Effector memory CD8-positive, alpha-beta T cell (primary cell): Measurements from ENCODE around the gene KL.

Experiments used
- ATAC-seq: fragments of 150-1000 bp; cut with Tn5 transposase; replicated peaks from 2 replicates; pipeline ENCODE4 v1.10.0; 2021; ENCODE audit warnings: mild to moderate bottlenecking, moderate library complexity
- DNase-seq, 3 experiments: peaks; one replicate each; pipeline ENCODE4 v3.0.0; 2021
- H3K27ac Mint-ChIP-seq, 2 donors: one replicate each; pipeline ENCODE4 v1.8.0; 2022; ENCODE audit warnings: mild to moderate bottlenecking in 2 of 2, mixed read lengths in 2 of 2, moderate library complexity in 2 of 2
- H3K27me3 Mint-ChIP-seq, 2 donors: one replicate each; pipeline ENCODE4 v1.8.0; 2022; ENCODE audit warnings: mixed read lengths in 2 of 2
- H3K36me3 Mint-ChIP-seq: one replicate; pipeline ENCODE4 v1.8.0; 2022; ENCODE audit warnings: mild to moderate bottlenecking, moderate library complexity, mixed read lengths; ENCODE audit not compliant: insufficient read depth
- H3K4me1 Mint-ChIP-seq, 2 donors: one replicate each; pipeline ENCODE4 v1.8.0; 2022; ENCODE audit warnings: low read depth in 2 of 2, mixed read lengths in 2 of 2
- H3K4me3 Mint-ChIP-seq, 2 donors: one replicate each; pipeline ENCODE4 v1.8.0; 2022; ENCODE audit warnings: mild to moderate bottlenecking in 2 of 2, mixed read lengths in 2 of 2, moderate library complexity in 2 of 2
- H3K9me3 Mint-ChIP-seq, 2 donors: one replicate each; pipeline ENCODE4 v1.8.0; 2022; ENCODE audit warnings: mixed read lengths in 2 of 2

KL gene

DNA sequence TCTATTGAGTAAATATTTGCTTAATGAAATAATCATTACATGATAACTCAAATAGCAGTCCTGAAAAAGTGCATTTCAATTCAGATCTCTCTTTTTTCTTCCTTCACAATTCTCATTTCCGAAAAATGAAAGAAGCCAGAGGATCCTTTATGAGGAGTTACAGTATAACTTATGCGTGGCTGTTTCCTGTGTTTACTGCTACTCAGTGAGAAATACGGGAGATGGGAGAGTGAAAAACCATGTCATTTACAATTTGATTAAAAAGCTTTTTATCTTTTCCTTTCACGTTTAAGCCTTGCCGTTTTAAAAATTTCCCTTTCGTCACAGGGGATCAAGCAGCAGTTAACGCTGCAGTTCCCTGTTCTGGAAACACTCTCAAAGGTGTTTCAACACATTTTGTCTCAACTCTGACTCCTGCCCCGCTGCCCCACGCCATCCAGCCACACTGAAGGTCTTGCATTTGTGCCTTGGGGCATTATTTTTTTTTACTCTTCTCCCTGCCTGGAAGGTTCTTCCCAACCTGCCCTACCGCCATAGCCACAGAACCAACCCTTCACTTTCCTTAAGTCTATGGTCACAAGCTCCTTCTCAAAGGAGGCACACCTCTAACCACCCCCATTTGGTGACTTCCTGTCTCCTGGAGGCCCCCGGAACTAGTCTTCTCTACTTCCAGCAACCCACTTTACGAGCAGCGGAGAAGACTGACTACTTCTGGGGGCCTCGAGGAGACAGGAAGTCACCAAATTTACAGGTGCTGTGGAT is 17.0 kb downstream of the KL start:
- H3K27me3 Mint-ChIP-seq, result peaks cover 11 to 17% of the 10 kb centered on the region in 2 donors
- DNase-seq (peak in 1 of 3 experiments; percentile 7), ATAC-seq (peak; percentile 41)
- peak overlapping the region; percentile 62 for H3K4me3 Mint-ChIP-seq
- H3K36me3 Mint-ChIP-seq, result no peaks in the 10 kb centered on the region
- H3K27ac Mint-ChIP-seq, result no peak overlapping the region
- H3K4me1 Mint-ChIP-seq, result peaks cover 0 to 4% of the 10 kb centered on the region in 2 donors
- peaks cover 0 to 6% of the 10 kb centered on the region in 2 donors for H3K9me3 Mint-ChIP-seq

DNA sequence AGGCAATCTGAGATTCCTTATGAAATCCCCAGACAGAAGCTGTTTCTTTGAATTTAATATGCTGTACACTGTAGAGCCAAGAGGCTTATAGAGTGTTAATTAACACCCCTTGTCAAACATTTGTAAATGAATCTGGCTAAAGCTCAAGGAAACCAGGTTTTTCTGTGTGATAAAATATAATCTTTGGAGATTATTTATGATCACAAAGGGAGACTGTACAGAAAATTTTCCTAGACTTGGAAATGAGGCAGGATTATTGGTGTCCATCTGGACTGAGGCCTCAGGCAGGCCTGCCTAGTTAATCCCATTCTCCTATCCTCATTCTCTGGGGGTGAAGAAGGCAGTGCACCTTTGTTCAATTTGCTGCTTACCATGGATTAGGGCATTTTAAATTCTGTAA is 17.8 kb downstream of the KL start:
- no peak overlapping the region for H3K27ac Mint-ChIP-seq
- peaks cover 6 to 11% of the 10 kb centered on the region in 2 donors for H3K27me3 Mint-ChIP-seq
- H3K36me3 Mint-ChIP-seq, result no peaks in the 10 kb centered on the region
- DNase-seq (no peak), ATAC-seq (no peak)
- H3K9me3 Mint-ChIP-seq, result peaks cover 0 to 6% of the 10 kb centered on the region in 2 donors
- H3K4me1 Mint-ChIP-seq, result peaks cover 0 to 4% of the 10 kb centered on the region in 2 donors
- H3K4me3 Mint-ChIP-seq, result no peak overlapping the region

DNA sequence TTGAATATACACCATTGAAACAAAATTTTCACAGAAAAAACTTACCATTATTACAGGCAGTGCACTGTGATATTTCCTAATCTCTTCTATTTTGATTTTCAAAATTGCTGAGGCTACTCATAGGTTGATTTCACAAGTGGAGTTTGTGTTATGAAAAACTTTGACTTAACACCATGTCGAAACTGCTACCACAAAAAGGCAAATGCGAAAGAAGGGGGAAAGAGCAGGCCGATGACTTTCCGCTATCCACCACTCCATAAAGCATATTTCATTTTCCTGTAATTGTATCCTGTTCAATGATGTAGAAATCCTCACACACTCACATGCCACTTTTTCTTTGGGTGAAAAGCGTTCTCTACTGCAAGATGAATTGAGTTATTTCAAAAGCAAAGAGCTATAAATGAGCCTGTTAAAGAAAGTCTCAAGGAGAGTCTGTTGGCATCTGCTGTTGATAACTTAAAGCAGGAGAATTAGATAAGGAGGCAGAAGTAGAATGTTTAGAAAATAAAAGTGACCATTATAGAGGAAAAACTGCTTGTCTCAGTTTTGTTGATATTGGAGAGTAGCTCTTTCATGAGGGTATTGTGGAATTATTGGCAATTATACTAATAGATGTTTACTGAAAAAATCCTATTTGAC is 18.8 kb downstream of the KL start:
- H3K27me3 Mint-ChIP-seq, result peaks cover 6 to 11% of the 10 kb centered on the region in 2 donors
- no peak overlapping the region for H3K4me3 Mint-ChIP-seq
- ATAC-seq, result no peak

DNA sequence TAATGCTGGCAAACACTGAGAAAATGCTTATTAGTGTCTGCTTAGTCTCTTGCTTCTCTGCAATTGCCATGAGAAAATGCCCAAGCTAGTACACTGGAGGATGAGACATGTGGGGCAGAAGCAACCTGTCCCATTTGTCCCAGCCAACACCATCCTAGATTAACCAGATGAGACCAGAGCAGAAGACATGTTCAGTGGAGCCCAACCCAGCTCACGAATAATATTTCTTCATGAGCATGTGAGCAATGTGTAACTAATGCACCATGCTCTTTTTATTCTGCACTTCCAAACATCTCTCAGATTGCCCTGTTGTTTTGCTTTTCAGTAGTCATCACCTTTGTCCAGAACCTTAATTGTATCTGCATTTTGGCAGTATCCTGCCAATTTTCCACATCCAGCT is 21.4 kb downstream of the KL start:
- peaks cover 0 to 3% of the 10 kb centered on the region in 2 donors for H3K27me3 Mint-ChIP-seq
- no peak overlapping the region for H3K27ac Mint-ChIP-seq
- H3K4me3 Mint-ChIP-seq, result no peak overlapping the region
- ATAC-seq, result no peak
- DNase-seq, result no peak
- H3K9me3 Mint-ChIP-seq, result peaks cover 0 to 2% of the 10 kb centered on the region in 2 donors
- no peaks in the 10 kb centered on the region for H3K36me3 Mint-ChIP-seq
- H3K4me1 Mint-ChIP-seq, result peaks cover 0 to 4% of the 10 kb centered on the region in 2 donors

More for the DNA sequence above, 18.8 kb downstream of the KL start:
- Mint-ChIP-seq H3K36me3 (no peaks in the 10 kb centered on the region), H3K27ac (no peak overlapping the region), H3K9me3 (peaks cover 0 to 6% of the 10 kb centered on the region in 2 donors), H3K4me1 (peaks cover 0 to 4% of the 10 kb centered on the region in 2 donors)
- DNase-seq, result no peak

- Mint-ChIP-seq H3K9me3 (no peaks in the 10 kb centered on the region), H3K27ac (no peak overlapping the region), H3K36me3 (no peaks in the 10 kb centered on the region), H3K4me3 (no peak overlapping the region), H3K27me3 (no peaks in the 10 kb centered on the region), H3K4me1 (no peaks in the 10 kb centered on the region)
- no peak for DNase-seq
- ATAC-seq, result no peak
These were observed 23.9 kb downstream of the KL start for GRCh38 chr13:33040090-33040489.

GRCh38 chr13:33045851-33046592 is 29.8 kb downstream of the KL start:
- DNase-seq (no peak), ATAC-seq (no peak)
- Mint-ChIP-seq H3K36me3 (no peaks in the 10 kb centered on the region), H3K27me3 (peaks cover 24 to 39% of the 10 kb centered on the region in 2 donors), H3K4me3 (no peak overlapping the region), H3K9me3 (no peaks in the 10 kb centered on the region), H3K27ac (no peak overlapping the region), H3K4me1 (no peaks in the 10 kb centered on the region)

DNA sequence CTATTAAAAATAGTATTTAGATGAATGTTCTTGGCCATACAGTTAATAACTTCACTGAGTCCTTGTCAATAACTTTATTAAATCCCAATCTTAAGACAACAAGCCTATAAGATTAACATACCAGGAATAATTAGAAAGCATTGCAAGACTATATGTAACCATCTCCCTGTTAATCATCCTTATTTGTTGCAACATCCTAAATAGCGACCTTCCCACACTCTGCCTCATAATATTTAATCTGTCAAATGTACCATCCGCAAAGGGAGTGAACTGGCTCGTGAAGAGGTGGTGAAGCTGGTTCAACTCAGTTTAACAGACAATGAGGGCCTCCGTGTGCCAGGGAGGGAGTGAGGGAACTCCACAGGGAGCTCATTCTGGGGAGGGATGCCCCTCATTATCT is 33.9 kb downstream of the KL start:
- DNase-seq, result no peak
- Mint-ChIP-seq H3K4me1 (no peaks in the 10 kb centered on the region), H3K9me3 (no peaks in the 10 kb centered on the region), H3K27ac (no peak overlapping the region), H3K36me3 (no peaks in the 10 kb centered on the region), H3K27me3 (peaks cover 24 to 47% of the 10 kb centered on the region in 2 donors), H3K4me3 (no peak overlapping the region)
- ATAC-seq, result no peak

- H3K27me3 Mint-ChIP-seq, result peaks cover 17 to 37% of the 10 kb centered on the region in 2 donors
- no peaks in the 10 kb centered on the region for H3K9me3 Mint-ChIP-seq
- no peak for DNase-seq
- no peak for ATAC-seq
- no peaks in the 10 kb centered on the region for H3K36me3 Mint-ChIP-seq
- no peak overlapping the region for H3K27ac Mint-ChIP-seq
- no peaks in the 10 kb centered on the region for H3K4me1 Mint-ChIP-seq
- H3K4me3 Mint-ChIP-seq, result no peak overlapping the region
These were observed 35.4 kb downstream of the KL start for GRCh38 chr13:33051632-33052031.

GRCh38 chr13:33052506-33053280 is 36.5 kb downstream of the KL start:
- H3K36me3 Mint-ChIP-seq, result no peaks in the 10 kb centered on the region
- no peaks in the 10 kb centered on the region for H3K4me1 Mint-ChIP-seq

DNA sequence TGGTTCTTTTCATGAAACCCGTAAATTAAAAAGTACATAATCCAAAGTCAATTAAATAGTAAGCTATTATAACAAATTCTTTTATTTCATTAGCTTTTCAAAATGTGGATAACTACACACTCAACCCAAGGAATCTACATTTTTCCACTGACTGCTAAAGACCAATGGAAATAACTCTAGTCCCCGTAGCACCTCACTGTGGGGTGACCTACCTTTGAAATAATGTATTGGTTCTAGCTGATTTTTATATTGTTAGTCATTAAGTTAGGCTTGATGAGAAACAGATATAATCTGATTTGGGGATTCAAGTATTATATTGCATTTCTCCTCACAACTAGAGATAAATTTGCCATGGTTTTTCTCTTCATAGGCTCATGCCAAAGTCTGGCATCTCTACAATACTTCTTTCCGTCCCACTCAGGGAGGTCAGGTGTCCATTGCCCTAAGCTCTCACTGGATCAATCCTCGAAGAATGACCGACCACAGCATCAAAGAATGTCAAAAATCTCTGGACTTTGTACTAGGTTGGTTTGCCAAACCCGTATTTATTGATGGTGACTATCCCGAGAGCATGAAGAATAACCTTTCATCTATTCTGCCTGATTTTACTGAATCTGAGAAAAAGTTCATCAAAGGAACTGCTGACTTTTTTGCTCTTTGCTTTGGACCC is 37.3 kb downstream of the KL start:
- no peaks in the 10 kb centered on the region for H3K4me1 Mint-ChIP-seq
- H3K27me3 Mint-ChIP-seq, result peaks cover 17 to 39% of the 10 kb centered on the region in 2 donors
- ATAC-seq (no peak), DNase-seq (no peak)
- H3K27ac Mint-ChIP-seq, result no peak overlapping the region
- H3K9me3 Mint-ChIP-seq, result no peaks in the 10 kb centered on the region
- H3K36me3 Mint-ChIP-seq, result no peaks in the 10 kb centered on the region
- H3K4me3 Mint-ChIP-seq, result no peak overlapping the region

More at GRCh38 chr13:33052506-33053280, 36.5 kb downstream of the KL start:
- DNase-seq (no peak), ATAC-seq (no peak)
- H3K4me3 Mint-ChIP-seq, result no peak overlapping the region
- H3K27ac Mint-ChIP-seq, result no peak overlapping the region
- peaks cover 17 to 44% of the 10 kb centered on the region in 2 donors for H3K27me3 Mint-ChIP-seq
- H3K9me3 Mint-ChIP-seq, result no peaks in the 10 kb centered on the region

DNA sequence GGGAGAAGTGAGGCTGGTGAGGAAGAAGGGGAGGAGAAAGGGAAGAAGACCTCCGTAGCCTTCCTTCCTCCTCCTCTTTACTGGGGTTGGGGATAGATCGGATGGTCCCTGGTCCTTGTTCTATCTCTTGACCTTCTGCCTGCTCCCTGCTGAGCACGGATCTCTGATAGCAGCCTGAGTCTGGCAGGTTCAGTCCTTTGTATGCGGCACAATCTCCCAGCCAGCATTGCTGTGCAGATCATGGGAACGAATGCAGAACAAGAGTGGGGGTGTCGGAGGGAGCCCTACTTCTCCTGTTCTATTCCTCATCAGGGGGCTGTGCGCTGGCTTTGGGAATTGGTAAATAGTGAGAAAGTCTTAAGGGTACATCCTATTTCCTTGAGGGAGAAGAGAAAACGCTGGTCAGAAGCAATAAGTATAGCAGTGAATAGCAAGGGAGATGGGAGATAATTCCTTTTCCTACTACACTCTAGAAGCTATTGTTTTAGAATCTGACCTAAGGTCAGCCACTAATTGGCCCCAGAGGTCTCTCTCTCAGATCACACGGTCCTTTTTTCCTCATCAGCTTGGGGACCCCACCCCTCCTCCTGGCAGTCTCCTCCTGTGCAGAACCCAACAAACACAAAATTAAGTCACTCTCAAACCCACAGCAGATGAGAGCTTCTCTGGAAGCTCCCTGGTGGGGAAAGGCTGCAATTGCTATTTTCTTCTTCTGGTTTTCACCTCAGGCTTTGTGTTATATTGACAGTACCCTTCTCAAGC is 41.0 kb downstream of the KL start:
- peaks cover 0 to 9% of the 10 kb centered on the region in 2 donors for H3K27me3 Mint-ChIP-seq
- no peaks in the 10 kb centered on the region for H3K36me3 Mint-ChIP-seq
- H3K27ac Mint-ChIP-seq, result no peak overlapping the region
- DNase-seq (no peak), ATAC-seq (no peak)
- no peaks in the 10 kb centered on the region for H3K9me3 Mint-ChIP-seq
- H3K4me3 Mint-ChIP-seq, result no peak overlapping the region
- H3K4me1 Mint-ChIP-seq, result no peaks in the 10 kb centered on the region

DNA sequence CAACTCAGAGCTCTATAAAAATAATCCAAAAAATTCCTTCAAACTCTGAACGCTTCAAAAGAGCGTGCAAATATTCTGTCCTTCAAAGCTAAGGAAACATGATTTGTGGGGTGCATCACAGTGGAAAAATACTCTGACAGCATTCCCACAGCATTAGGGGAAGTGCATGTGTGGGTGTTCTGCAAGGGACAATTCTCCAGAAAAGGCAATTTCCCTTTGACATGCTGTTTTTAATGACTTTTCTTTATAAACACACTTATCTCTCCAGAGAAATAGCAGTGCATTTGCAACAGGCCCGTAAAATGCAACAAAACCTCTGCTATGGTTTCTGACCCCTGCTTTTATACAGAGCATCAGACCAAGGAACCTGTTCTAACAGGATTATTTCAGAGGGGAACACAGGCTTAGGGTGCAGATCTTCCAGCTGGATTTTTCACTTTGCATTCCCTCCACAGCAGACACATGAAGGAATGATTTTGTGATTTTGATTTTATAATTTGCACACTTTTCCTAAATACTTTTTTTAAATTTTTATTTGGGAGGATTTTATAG is 42.6 kb downstream of the KL start:
- Mint-ChIP-seq H3K36me3 (no peaks in the 10 kb centered on the region), H3K4me1 (no peaks in the 10 kb centered on the region), H3K27ac (no peak overlapping the region), H3K27me3 (peaks cover 0 to 13% of the 10 kb centered on the region in 2 donors), H3K4me3 (no peak overlapping the region), H3K9me3 (no peaks in the 10 kb centered on the region)
- ATAC-seq, result no peak
- DNase-seq, result no peak
